Activated gamma-delta T cell treated with Interleukin-2 at 50 U/mL for 16 hours (primary cell): ENCODE measurements around the gene ZNF101.
A peak's percentile ranks its signal among the peaks of the same experiment; 100 is the strongest.

Experiments used
- DNase-seq: peaks from one replicate; pipeline ENCODE4 v3.0.0-alpha.2; 2020

ZNF101 gene

DNA sequence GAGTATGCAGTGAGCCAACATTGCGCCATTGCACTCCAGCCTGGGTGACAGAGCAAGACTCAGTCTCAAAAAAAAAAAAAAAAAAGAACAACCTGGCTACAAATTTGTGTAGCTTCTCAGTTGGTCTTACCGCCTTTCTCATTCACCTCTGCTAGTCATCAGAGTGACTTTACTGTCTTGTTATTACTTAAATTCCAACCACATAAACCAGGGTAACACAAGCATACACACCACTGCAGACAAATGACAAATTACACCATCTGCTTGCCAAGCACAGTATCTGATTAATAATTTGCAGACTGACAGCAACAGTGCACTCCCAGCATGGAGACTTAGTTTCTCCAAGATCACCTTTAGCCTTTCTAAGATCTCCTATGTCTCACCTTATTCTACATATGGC, 53.3 kb downstream of the ZNF101 start:
- DNase-seq = no peak

DNA sequence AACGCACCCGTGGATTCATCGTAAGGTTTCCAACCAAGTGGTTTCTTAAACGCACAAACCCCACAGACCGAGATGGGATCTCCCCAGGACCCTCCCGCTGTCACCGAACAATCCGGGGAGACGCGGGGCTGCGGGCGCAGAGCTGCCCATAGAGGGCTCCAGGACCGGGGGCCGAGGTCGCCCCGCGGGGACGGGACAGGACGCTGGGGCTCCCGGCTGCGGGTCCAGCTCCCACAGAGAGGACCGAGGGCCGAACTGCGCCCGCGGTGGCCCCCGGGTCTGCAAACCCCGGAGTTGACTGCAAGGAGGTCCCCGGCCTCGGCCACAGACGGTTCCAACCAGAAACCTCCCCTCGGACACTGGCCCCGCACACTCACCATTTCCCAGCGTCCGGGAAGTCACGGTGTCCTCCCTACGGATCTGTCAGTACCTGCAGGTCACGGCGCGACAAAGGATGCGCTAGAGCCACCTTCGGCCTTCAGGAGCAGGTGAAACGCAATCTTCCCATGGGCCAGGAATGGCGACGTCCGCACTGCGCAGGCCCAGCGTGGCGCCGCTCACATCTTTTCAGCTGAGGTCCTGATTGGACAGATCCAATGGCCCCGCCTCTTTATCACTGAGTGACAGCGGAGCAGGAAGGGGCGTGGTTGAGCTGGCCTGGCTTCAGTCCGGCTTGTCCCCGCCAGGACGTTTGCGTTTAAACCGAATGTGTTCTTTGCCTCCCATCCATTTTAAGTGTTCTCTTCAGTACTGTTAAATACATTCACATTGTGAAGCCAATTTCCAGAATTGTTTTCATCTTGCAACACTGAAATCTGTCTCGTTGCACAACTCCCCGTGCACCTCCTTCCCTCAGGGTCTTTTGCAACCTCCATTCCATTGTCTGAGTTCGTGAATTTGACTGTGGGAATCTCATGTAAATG, 64.2 kb downstream of the ZNF101 start, which contains the start of gene ZNF14:
TSS of gene ZNF14 (minus strand) at position 534 of the 923 bp plus-strand sequence. CDS start at position 380, 154 bp downstream.
- DNase-seq = peak; percentile 91
